ENCODE results near the gene CACNA2D4.

GRCh38 chr12:1956716-1957115, 38.3 kb upstream of the CACNA2D4 start:
- TF ChIP-seq CTCF (IDR thresholded peaks at IDR 0.05; ENCODE audit: low read depth, low read length) (no peak), EZH2phosphoT487 (IDR thresholded peaks at IDR 0.05; ENCODE audit: low read depth) (no peak)
